T-helper 2 cell treated with Interferon-gamma antibody and Interleukin-4, amounts not matched to agents 5 μg/mL and 100 μg/mL, for 36 hours (primary cell): ENCODE data around the gene ARL4D.

Experiments used
- DNase-seq: peaks from one replicate; pipeline ENCODE4 v3.0.0; 2021; ENCODE audit warnings: low spot score
- H3K27ac Mint-ChIP-seq: one replicate; pipeline ENCODE4 v1.8.0; 2021; ENCODE audit warnings: mild to moderate bottlenecking, mixed read lengths
- H3K27me3 Mint-ChIP-seq: one replicate; pipeline ENCODE4 v1.8.0; 2021; ENCODE audit warnings: low read depth, mixed read lengths
- H3K36me3 Mint-ChIP-seq: one replicate; pipeline ENCODE4 v1.8.0; 2021; ENCODE audit warnings: low read depth, mixed read lengths
- H3K4me1 Mint-ChIP-seq: one replicate; pipeline ENCODE4 v1.8.0; 2021; ENCODE audit warnings: low read depth, mixed read lengths
- H3K4me3 Mint-ChIP-seq: one replicate; pipeline ENCODE4 v1.8.0; 2022; ENCODE audit warnings: mild to moderate bottlenecking, moderate library complexity, mixed read lengths
- H3K9me3 Mint-ChIP-seq: one replicate; pipeline ENCODE4 v1.8.0; 2021; ENCODE audit warnings: mixed read lengths

The ARL4D gene

DNA sequence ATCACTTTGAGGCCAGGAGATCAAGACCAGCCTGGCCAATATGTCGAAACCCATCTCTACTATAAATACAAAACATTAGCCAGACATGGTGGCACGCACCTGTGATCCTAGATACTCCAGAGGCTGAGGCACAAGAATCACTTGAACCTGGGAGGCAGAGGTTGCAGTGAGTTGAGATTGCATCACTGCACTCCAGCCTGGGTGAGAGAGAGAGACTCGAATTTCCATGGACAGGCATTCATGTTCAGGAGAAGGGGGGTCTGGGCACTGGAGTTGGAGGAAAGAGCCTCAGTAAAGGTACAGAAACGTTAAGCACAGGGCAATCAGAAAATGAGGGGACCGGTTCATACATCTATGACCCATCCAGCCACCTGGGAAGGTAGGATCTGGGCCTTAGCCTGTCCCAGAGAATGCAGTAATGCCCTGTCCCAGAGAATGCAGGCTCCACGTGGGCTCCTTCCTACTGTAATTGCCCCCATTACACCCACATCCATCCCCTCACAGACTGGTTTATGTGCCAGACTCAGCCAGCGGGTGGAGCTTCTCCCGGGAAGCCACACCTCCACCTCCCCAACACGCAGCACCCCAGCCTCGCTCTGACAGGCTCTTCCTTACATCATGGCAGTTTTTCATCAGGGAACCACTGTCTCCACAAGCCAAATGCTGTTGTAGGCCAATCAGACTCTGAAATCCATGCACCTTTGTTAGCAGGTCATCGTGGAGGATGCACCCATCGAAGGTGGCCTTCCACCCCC, 21.6 kb upstream of the ARL4D start:
- DNase-seq: no peak
- Mint-ChIP-seq H3K4me1 (peaks cover 12% of the 10 kb centered on the region), H3K27me3 (no peaks in the 10 kb centered on the region), H3K36me3 (peaks cover 11% of the 10 kb centered on the region), H3K4me3 (no peak overlapping the region), H3K9me3 (peaks cover 15% of the 10 kb centered on the region), H3K27ac (no peak overlapping the region)

DNA sequence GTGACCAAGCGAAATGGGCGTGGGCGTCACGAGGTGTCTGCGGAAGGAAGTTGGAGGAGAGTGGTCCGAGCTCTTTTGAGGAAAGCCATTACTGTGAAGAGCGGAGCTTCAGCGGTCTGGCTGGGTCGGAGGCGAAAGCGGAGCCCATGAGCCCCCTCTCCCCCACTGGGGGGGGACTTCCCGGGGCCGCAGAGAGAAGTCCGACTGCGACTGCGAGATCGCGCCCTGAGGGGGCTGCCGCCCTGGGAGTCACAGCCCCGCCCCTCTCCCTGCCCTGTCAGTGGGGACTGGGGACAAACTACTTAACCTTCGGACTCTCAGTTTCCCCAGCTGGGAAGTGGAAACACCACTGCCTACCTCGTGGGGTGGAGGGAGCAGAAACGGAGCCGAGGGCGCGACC, 20.0 kb upstream of the ARL4D start:
- H3K4me3 Mint-ChIP-seq: no peak overlapping the region
- H3K9me3 Mint-ChIP-seq: peaks cover 15% of the 10 kb centered on the region
- peaks cover 9% of the 10 kb centered on the region for H3K4me1 Mint-ChIP-seq
- no peak overlapping the region for H3K27ac Mint-ChIP-seq
- no peak for DNase-seq
- peaks cover 11% of the 10 kb centered on the region for H3K36me3 Mint-ChIP-seq
- H3K27me3 Mint-ChIP-seq: no peaks in the 10 kb centered on the region

DNA sequence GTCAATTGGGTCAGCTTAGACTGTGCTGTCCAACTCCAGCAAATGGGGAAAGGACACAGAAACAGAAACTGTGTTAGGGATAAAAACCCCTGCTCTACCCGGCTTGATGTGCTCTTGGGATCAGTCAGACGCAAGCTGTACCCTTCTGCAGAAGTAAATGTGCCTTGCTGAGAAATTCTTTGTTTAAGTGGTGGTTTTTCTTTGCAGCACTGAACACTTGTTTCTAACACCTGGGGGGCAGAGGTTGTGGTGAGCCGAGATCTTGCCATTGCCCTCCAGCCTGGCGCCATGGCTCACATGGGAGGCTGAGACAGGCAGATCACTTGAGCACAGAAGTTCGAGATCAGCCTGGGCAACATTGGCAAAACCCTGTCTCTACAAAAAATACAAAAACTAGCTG, 18.5 kb upstream of the ARL4D start:
- peaks cover 9% of the 10 kb centered on the region for H3K4me1 Mint-ChIP-seq
- peaks cover 11% of the 10 kb centered on the region for H3K36me3 Mint-ChIP-seq
- peaks cover 15% of the 10 kb centered on the region for H3K9me3 Mint-ChIP-seq
- H3K27ac Mint-ChIP-seq: no peak overlapping the region
- no peak for DNase-seq
- no peaks in the 10 kb centered on the region for H3K27me3 Mint-ChIP-seq
- H3K4me3 Mint-ChIP-seq: no peak overlapping the region

DNA sequence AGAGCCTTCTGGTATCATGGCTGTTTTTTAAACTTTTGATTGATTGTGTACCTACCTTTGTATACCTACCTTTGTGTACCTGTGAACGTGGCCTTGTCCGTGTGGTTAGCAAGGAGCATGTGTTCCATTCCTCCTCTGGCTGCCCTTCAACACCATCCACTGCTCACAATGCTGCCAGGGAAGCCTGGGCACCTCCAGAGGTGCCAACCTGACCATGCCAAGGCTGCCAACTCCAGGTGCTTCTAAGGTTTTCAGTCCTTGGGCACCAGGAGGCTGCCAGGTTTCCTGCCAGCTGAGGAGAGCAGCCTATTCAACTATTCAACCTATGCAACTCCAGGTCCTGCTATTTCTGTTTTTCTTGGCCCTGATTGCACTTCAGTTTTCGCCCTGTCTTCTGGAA, 17.6 kb upstream of the ARL4D start:
- H3K4me1 Mint-ChIP-seq: peaks cover 6% of the 10 kb centered on the region
- H3K9me3 Mint-ChIP-seq: peaks cover 15% of the 10 kb centered on the region
- H3K36me3 Mint-ChIP-seq: peaks cover 13% of the 10 kb centered on the region
- H3K4me3 Mint-ChIP-seq: no peak overlapping the region
- no peak overlapping the region for H3K27ac Mint-ChIP-seq
- H3K27me3 Mint-ChIP-seq: no peaks in the 10 kb centered on the region
- DNase-seq: no peak

DNA sequence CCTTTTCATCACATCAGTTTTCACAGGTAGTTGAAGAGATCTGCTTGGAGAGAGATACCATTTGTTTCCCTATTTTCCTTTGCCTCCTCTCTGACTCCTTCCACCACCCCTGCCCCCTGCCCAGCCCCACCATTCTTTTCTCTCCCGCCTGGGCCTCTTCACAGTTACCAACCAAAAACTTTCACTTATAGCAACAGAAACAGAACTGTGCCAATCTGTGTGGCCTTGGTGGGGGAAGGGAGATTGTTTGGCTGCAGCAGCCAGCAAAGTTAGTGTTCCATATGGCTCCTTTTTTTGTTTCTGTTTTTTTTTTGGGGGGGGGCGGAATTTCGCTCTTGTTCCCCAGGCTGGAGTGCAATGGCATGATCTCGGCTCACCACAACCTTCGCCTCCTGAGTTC, 17.2 kb upstream of the ARL4D start:
- Mint-ChIP-seq H3K4me1 (peaks cover 8% of the 10 kb centered on the region), H3K27ac (no peak overlapping the region), H3K36me3 (peaks cover 13% of the 10 kb centered on the region), H3K27me3 (no peaks in the 10 kb centered on the region), H3K4me3 (no peak overlapping the region), H3K9me3 (peaks cover 15% of the 10 kb centered on the region)
- DNase-seq: no peak

DNA sequence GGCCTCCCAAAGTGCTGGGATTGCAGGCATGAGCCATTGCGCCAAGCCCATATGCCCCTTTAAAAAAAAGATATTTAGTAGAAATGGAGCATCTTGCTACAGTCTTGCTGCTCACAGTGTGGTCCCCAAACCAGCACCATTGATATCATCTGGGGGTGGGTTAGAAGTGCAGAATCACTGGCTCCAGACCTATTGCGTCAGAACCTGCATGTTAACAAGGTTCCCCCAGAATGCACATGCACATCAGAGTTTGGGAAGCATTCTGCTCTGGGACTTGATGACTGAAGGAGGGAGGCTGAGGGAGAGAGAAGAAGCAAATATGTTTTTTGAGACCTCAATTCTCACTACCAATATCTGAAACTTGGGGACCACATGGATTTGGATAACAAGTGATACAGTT, 16.0 kb upstream of the ARL4D start:
- H3K9me3 Mint-ChIP-seq: peaks cover 15% of the 10 kb centered on the region
- no peak for DNase-seq
- H3K4me1 Mint-ChIP-seq: peaks cover 16% of the 10 kb centered on the region
- H3K27me3 Mint-ChIP-seq: no peaks in the 10 kb centered on the region
- no peak overlapping the region for H3K4me3 Mint-ChIP-seq
- no peak overlapping the region for H3K27ac Mint-ChIP-seq
- H3K36me3 Mint-ChIP-seq: peaks cover 13% of the 10 kb centered on the region

DNA sequence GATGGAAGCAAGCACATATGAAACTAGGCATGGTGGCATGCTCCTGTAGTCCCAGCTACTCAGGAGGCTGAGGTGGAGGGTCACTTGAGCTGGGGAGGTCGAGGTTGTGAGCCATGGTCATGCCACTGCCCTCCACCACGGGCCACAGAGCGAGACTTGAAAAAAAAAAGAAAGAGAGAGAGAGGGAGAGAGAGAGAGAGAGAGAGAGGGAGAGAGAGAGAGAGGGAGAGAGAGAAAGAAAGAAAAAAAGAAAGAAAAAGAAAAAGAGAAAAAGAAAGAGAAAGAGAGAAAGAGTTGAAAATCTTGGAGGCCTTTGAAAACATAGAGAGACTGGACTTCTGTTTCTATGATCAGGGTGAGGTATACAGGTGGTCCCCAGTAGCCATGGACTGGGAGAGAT, 15.4 kb upstream of the ARL4D start:
- H3K4me3 Mint-ChIP-seq: no peak overlapping the region

DNA sequence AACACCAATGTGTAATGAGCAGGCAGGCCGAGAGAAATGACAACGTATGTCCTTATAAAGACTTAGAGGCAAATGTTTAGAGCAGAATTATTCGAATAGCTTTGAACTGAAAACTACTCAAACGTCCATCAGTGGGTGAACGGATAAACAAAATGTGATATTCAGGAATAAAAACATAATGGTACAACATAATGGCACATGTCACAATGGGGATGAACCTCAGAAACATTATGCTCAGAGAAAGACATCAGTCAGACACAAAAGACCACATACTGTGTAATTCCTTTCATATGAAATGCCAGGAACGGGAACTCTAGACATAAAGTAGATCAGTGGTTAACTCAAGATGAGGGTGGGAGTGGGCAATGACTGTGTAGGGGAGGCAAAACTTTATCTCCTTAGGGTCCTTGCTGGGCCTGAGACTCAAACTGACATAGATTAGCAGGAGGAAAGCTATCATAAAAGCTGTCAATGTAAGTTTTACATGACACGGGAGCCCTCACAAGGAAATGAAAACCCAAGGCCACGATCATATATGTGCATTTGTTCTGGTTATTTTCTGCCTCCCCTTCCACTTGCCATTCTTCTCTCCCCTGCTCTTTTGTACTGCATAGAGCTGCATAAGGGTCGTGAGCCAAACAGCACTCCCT, 14.8 kb upstream of the ARL4D start:
- H3K4me3 Mint-ChIP-seq: no peak overlapping the region

More for the DNA sequence above, 15.4 kb upstream of the ARL4D start:
- H3K27me3 Mint-ChIP-seq: no peaks in the 10 kb centered on the region
- peaks cover 16% of the 10 kb centered on the region for H3K4me1 Mint-ChIP-seq
- H3K27ac Mint-ChIP-seq: no peak overlapping the region
- DNase-seq: no peak
- H3K9me3 Mint-ChIP-seq: peaks cover 15% of the 10 kb centered on the region
- H3K36me3 Mint-ChIP-seq: peaks cover 13% of the 10 kb centered on the region

DNA sequence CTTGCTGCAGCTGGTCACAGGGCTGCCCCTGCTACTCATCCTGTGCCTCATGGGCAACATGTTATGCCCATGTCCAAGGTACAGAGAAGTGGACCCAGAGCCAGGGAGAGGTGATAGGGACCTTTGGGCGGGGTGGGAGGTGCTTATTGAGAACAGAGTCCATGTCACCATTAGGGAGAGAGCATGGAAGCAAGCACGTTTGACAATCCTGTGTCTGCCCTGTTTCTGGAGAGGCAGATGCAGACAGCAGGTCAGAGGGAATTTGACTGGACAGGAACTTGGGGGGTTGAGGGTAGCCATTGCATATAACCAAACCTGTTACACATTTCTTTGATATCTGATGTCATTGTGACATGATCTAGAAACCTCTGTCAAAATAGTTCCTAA, 14.3 kb upstream of the ARL4D start:
- H3K4me3 Mint-ChIP-seq: no peak overlapping the region
- no peak for DNase-seq

More for the DNA sequence above, 14.8 kb upstream of the ARL4D start:
- H3K36me3 Mint-ChIP-seq: peaks cover 10% of the 10 kb centered on the region
- no peaks in the 10 kb centered on the region for H3K27me3 Mint-ChIP-seq
- peaks cover 15% of the 10 kb centered on the region for H3K9me3 Mint-ChIP-seq
- H3K4me1 Mint-ChIP-seq: peaks cover 17% of the 10 kb centered on the region
- no peak for DNase-seq
- H3K27ac Mint-ChIP-seq: no peak overlapping the region

DNA sequence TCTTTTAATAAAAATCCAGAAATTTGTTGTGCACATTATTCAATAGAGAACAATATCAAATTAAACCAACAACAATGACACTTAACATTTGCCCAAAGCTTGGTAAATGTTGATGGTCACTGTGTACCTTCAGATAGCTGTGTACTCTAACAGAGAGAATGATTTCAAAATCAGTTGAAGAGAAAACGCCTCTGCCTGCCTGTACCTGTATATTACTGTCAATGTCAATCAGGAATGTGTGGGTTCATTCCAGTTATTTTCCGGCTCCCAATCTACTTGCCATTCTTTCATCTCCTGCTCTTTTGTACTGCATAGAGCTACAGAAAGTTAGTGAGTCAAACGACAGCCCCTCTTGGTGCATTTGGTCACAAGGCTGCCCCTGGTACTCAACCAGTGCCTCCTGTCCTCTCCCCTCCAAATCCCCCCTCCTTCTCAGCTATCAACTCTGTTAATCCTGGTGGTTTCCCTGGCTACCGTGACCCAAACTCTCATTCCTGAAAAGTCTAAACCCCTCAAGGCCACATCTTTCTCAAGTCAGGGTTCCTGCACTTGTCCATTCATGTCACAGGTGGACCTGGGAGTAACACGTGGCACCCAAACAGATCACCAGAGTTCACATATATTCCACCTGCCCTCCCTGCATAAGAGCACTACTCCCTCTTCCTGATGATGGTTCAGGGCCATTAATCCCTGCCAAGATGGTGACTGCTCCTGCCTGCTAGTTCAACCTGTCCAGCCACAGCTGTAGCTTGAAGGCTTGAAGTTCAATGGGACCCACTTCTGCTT, 13.6 kb upstream of the ARL4D start:
- Mint-ChIP-seq H3K4me3 (no peak overlapping the region), H3K4me1 (peaks cover 28% of the 10 kb centered on the region), H3K36me3 (peaks cover 5% of the 10 kb centered on the region), H3K27ac (no peak overlapping the region), H3K27me3 (no peaks in the 10 kb centered on the region), H3K9me3 (peaks cover 8% of the 10 kb centered on the region)
- no peak for DNase-seq

More for the DNA sequence above, 14.3 kb upstream of the ARL4D start:
- H3K4me1 Mint-ChIP-seq: peaks cover 22% of the 10 kb centered on the region
- peaks cover 10% of the 10 kb centered on the region for H3K36me3 Mint-ChIP-seq
- H3K27me3 Mint-ChIP-seq: no peaks in the 10 kb centered on the region
- H3K9me3 Mint-ChIP-seq: peaks cover 15% of the 10 kb centered on the region
- no peak overlapping the region for H3K27ac Mint-ChIP-seq

DNA sequence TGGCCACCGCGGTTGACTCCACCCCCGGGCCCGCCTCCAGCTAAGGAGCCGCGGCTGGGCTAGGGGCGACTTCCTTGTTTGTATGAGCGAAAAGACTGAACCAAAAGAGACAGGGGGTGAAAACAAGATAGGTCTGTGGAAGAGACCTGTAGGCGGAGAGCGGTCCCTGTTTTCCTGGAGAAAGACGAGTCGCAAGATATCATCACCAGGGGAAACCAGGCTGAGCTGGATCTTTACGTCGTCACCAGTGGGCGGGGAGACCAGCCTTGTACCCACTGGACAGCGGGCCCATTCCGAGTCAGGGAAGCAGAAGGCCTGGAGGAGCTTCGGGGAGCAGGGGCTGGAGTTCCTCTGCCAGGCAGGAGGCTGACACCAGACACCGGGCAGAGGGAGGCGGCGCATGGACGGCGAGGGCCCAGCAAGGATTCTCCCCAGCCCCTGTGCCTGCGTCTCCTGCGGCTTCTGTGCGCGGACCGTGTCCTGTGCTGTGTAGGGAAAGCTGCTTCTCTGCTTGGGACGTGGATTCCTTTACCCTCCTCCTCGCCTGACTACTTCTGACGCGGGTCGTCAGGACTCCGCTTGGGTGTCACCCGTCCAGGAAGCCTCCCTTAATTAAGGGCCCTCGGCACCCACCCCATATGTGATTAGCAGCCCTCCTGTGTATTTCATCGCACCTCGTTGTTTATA, 10.3 kb upstream of the ARL4D start:
- DNase-seq: peak; percentile 92
- Mint-ChIP-seq H3K27ac (peak overlapping the region; percentile 98), H3K4me1 (peaks cover 30% of the 10 kb centered on the region), H3K9me3 (no peaks in the 10 kb centered on the region), H3K27me3 (no peaks in the 10 kb centered on the region), H3K4me3 (peak overlapping the region; percentile 91), H3K36me3 (peaks cover 2% of the 10 kb centered on the region)

DNA sequence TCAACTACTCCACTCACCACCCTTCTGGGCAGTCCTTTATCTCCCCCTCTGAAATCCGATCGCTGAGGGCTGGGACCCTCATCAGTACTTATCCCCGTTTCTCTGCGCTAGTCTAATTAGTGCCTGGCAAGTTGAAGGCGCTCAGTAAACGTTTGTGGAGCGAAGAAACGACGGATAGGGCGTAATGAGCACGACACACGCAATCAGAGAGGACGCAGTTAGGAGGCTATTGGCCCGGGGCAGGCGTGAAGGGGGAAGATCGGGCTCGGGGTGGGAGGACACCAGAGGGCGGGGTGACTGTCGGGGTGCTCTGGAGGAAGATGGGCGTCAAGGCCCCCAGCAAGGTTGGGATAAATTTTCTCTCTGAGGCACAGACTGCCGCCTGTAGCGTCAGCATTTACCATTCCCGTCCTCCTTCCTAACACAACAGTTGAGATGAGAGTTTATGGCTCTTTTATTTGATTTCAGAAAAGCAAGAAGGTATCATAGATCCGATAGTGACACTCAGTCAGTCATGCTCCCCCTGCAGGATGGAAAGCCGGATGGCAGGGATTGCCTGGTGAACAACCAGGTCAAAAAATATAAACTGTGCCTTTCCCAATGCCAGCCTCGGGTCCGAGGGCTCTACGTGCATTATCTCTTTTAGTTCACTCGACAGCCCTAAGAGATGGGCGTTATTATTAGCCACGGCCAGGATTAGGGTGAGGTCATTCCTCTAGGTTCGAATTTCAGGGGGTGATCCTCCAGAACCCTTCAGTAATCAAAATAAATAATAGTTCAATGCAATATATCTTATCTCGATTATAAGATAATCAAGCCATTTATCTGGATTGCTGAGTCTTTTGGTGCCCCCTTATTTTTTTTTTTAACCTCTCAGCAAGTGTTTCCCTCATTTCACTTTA, 9.5 kb upstream of the ARL4D start:
- H3K27me3 Mint-ChIP-seq: no peaks in the 10 kb centered on the region
- peak; percentile 77 for DNase-seq
- peak overlapping the region; percentile 91 for H3K4me3 Mint-ChIP-seq
- H3K27ac Mint-ChIP-seq: peak overlapping the region; percentile 98
- H3K36me3 Mint-ChIP-seq: peaks cover 2% of the 10 kb centered on the region
- H3K9me3 Mint-ChIP-seq: no peaks in the 10 kb centered on the region
- peaks cover 33% of the 10 kb centered on the region for H3K4me1 Mint-ChIP-seq

DNA sequence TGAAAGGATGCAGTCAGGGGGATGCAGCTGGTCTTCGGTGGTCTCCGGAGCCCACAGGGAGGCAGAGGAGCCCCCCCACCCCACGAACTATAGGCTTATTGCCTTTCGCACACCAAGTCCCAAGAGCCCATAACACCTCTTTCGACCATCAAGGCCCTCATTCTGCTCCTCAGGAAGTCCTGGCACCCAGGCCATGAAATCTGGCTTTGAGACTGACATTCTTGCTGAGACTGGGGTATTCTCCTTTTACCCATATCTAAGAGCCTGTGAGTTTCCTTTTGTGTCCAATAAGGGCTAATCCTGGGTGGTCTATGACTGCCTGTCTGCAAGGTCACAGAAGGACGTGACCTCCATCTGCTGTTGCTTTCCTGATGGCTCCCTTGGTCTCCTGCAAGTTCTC, 6.4 kb upstream of the ARL4D start:
- Mint-ChIP-seq H3K27me3 (no peaks in the 10 kb centered on the region), H3K4me1 (peaks cover 37% of the 10 kb centered on the region), H3K4me3 (no peak overlapping the region), H3K27ac (no peak overlapping the region), H3K9me3 (no peaks in the 10 kb centered on the region), H3K36me3 (no peaks in the 10 kb centered on the region)
- DNase-seq: no peak
